HepG2 (cell line): Measurements from ENCODE around the gene CBX2. TPM values are rescaled to one million over a fixed set of nuclear protein-coding genes. Genes with fewer than 3 reads are reported as not detected.

Experiments
- ERF ChIP-seq: IDR thresholded peaks from 2 replicates; pipeline ENCODE4 v1.6.1; 2018; ENCODE audit warnings: missing biosample characterization, missing genetic modification reagents
- GATAD1 ChIP-seq: IDR thresholded peaks from 2 replicates; pipeline ENCODE4 v1.6.1; 2016; ENCODE audit warnings: missing genetic modification reagents, missing compliant biosample characterization
- IKZF1 ChIP-seq: fragments of 450-650 bp; IDR thresholded peaks from 2 replicates; pipeline ENCODE4 v1.7.1; 2016
- NONO ChIP-seq, 2 experiments: fragments of 450-650 bp in 1 of 2; sonication (generic) in 1 of 2; formaldehyde crosslinking in 1 of 2; IDR thresholded peaks in 1 of 2; conservative IDR thresholded peaks in 1 of 2; 2 replicates each; pipeline versions ENCODE4 v1.6.1 to v1.8.0; 2017 to 2022; ENCODE audit warnings: mild to moderate bottlenecking in 1 of 2, missing genetic modification reagents in 1 of 2, moderate library complexity in 1 of 2
- RAD21 ChIP-seq: fragments of 450-650 bp; formaldehyde crosslinking; IDR thresholded peaks from 2 replicates; pipeline ENCODE4 v1.5.0; 2020; ENCODE audit warnings: mild to moderate bottlenecking
- RBM22 ChIP-seq: fragments of 200-400 bp; formaldehyde crosslinking; optimal IDR thresholded peaks from 2 replicates; pipeline ENCODE3; 2017; ENCODE audit warnings: mild to moderate bottlenecking, low read length, moderate library complexity
- RFXANK ChIP-seq: IDR thresholded peaks from 2 replicates; pipeline ENCODE4 v1.6.1; 2016
- RORA ChIP-seq: sonication (generic); formaldehyde crosslinking; IDR thresholded peaks from 2 replicates; pipeline ENCODE4 v1.5.0; 2020; ENCODE audit warnings: mild to moderate bottlenecking, missing genetic modification reagents, moderate library complexity
- SMAD3 ChIP-seq: sonication (generic); formaldehyde crosslinking; IDR thresholded peaks from 2 replicates; pipeline ENCODE4 v1.4.0; 2020; ENCODE audit warnings: missing genetic modification reagents
- SP5 ChIP-seq: IDR thresholded peaks from 2 replicates; pipeline ENCODE4 v1.6.1; 2016; ENCODE audit warnings: low read depth, borderline replicate concordance
- TGIF2 ChIP-seq: IDR thresholded peaks from 2 replicates; pipeline ENCODE4 v1.6.1; 2016; ENCODE audit warnings: control low read depth, missing compliant biosample characterization
- ZBTB1 ChIP-seq: sonication (generic); formaldehyde crosslinking; IDR thresholded peaks from 2 replicates; pipeline ENCODE4 v1.4.0; 2020; ENCODE audit warnings: missing genetic modification reagents, borderline replicate concordance
- ZFP36 ChIP-seq: fragments of 150-350 bp; IDR thresholded peaks from 2 replicates; pipeline ENCODE4 v1.6.1; 2018; ENCODE audit warnings: borderline replicate concordance, low read length, low read depth; ENCODE audit not compliant: partially characterized antibody
- ZKSCAN5 ChIP-seq: sonication (generic); formaldehyde crosslinking; IDR thresholded peaks from 2 replicates; pipeline ENCODE4 v1.5.1; 2020; ENCODE audit warnings: mild to moderate bottlenecking, missing genetic modification reagents
- ZNF12 ChIP-seq: sonication (generic); formaldehyde crosslinking; IDR thresholded peaks from 2 replicates; pipeline ENCODE4 v1.5.0; 2020; ENCODE audit warnings: missing genetic modification reagents
- ZNF160 ChIP-seq: sonication (generic); formaldehyde crosslinking; IDR thresholded peaks from 2 replicates; pipeline ENCODE4 v1.8.0; 2022; ENCODE audit warnings: mild to moderate bottlenecking, inconsistent platforms, missing genetic modification reagents
- ZNF441 ChIP-seq: sonication (generic); formaldehyde crosslinking; IDR thresholded peaks from 2 replicates; pipeline ENCODE4 v1.7.0; 2021; ENCODE audit warnings: missing genetic modification reagents, borderline replicate concordance
- ZNF703 ChIP-seq: sonication (generic); formaldehyde crosslinking; IDR thresholded peaks from 2 replicates; pipeline ENCODE4 v1.5.1; 2020; ENCODE audit warnings: missing genetic modification reagents, mild to moderate bottlenecking, moderate library complexity, borderline replicate concordance
- ZNF776 ChIP-seq: sonication (generic); formaldehyde crosslinking; IDR thresholded peaks from 2 replicates; pipeline ENCODE4 v1.4.0; 2020; ENCODE audit warnings: mild to moderate bottlenecking, missing genetic modification reagents
- polyA plus RNA-seq, 8 experiments: library from polyadenylated mRNA; depleted of rRNA in 3 of 8; stranded (reverse) in 7 of 8; unstranded in 1 of 8; fragments of >200 nt; fragmentation: Illumina TruSeq in 4 of 8; extraction: Trizol in 4 of 8; gene quantifications; 2 replicates each; pipeline versions ENCODE4 v1.2.1 to v1.2.3, GENCODE V29; 2011 to 2016; ENCODE audit warnings: low read depth in 4 of 8, missing spikeins in 1 of 8, mixed read lengths in 1 of 8; ENCODE audit not compliant: insufficient read depth in 1 of 8
- total RNA-seq, 5 experiments: library from RNA; depleted of rRNA; stranded (reverse); fragments of >200 nt; fragmentation: Illumina TruSeq; extraction: Trizol; gene quantifications; 2 replicates each; pipeline ENCODE4 v1.2.3, GENCODE V29; 2016; ENCODE audit warnings: low read depth in 1 of 5
- TF ChIP-seq, protein P1 (sequence below): sonication (generic); formaldehyde crosslinking; IDR thresholded peaks from 2 replicates; pipeline ENCODE4 v1.5.0; 2020; ENCODE audit warnings: mild to moderate bottlenecking, missing genetic modification reagents
- TF ChIP-seq, protein P2 (sequence below): sonication (generic); formaldehyde crosslinking; IDR thresholded peaks from 2 replicates; pipeline ENCODE4 v1.8.0; 2023; ENCODE audit warnings: mild to moderate bottlenecking, missing genetic modification reagents
- TF ChIP-seq, protein P3 (sequence below): IDR thresholded peaks from 2 replicates; pipeline ENCODE4 v1.6.1; 2016; ENCODE audit warnings: control low read depth
- TF ChIP-seq, protein P4 (sequence below): sonication (generic); formaldehyde crosslinking; IDR thresholded peaks from 2 replicates; pipeline ENCODE4 v1.5.1; 2020; ENCODE audit warnings: missing genetic modification reagents, mild to moderate bottlenecking, borderline replicate concordance
- TF ChIP-seq, protein P5 (sequence below): sonication (generic); formaldehyde crosslinking; IDR thresholded peaks from 2 replicates; pipeline ENCODE4 v1.9.0; 2022; ENCODE audit warnings: missing genetic modification reagents, mild to moderate bottlenecking, borderline replicate concordance

Gene CBX2
- total and polyA plus RNA-seq, 2 of the 13 experiments (the other 11 are each of a cell fraction or from before 2014, with no cell fraction given), result 14.5 to 31.1 TPM

DNA sequence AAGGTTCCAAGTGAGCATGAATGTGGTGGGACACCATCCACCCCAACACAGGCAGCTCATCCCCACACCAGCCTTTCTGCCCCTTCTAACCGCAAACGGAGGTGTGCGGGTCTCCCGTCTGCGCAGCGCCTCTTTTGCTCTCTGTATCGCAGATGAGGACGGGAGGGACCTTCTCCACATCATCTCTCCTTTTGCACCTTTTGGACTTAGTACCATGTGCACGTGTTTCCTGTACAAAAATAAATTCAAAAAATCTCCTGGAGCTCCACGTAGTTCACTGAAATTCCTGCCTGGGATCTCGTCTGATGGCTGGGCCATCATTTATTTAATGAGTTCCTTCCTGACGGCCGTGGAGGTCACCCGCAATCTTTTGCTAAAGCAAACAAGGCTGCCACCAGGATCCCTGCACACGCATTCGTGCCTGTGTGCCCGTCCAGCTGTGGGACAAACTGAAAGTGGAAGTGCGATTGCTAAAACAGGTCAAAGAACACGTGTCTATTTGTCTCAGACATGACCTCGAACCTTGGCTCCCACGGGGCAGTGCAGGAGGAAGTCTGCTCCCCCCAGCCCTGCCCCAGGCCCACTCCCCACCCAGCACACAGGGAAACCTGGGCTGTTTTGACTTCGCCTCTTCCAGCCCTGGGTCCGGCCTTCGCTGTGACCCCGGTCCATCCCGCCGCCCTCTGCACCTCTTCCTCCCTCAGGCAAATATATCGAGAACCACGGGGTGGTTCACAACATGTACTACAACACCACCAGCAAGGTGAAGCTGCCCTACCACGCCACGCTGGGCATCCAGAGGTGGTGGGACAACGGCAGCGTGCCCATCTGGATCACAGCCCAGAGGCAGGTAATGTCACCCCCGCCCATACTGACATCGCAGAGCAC is 44.9 kb upstream of the CBX2 start (continued):
- TF ChIP-seq, protein P1, sequence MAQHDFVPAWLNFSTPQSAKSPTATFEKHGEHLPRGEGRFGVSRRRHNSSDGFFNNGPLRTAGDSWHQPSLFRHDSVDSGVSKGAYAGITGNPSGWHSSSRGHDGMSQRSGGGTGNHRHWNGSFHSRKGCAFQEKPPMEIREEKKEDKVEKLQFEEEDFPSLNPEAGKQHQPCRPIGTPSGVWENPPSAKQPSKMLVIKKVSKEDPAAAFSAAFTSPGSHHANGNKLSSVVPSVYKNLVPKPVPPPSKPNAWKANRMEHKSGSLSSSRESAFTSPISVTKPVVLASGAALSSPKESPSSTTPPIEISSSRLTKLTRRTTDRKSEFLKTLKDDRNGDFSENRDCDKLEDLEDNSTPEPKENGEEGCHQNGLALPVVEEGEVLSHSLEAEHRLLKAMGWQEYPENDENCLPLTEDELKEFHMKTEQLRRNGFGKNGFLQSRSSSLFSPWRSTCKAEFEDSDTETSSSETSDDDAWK, result no peak
- TF ChIP-seq SP5 (no peak), RAD21 (CRISPR knock-in tag) (no peak), IKZF1 (no peak), ZNF703 (CRISPR knock-in tag) (no peak), ZNF12 (CRISPR knock-in tag) (0 out of 2 replicates have a peak, but pooled peaks have one; percentile 42), NONO (IDR thresholded peaks at IDR 0.05) (no peak), NONO (CRISPR knock-in tag; conservative IDR thresholded peaks at IDR 0.05) (peak; percentile 80), ZBTB1 (CRISPR knock-in tag) (no peak), ZNF441 (no peak), TGIF2 (CRISPR knock-in tag) (peak; percentile 47; the same call in 1 of the 2 replicates), RBM22 (no peak), RORA (CRISPR knock-in tag) (no peak), ERF (CRISPR knock-in tag) (peak; percentile 78; the same call in 1 of the 2 replicates), ZNF160 (CRISPR knock-in tag) (0 out of 2 replicates have a peak, but pooled peaks have one; percentile 39), ZNF776 (CRISPR knock-in tag) (no peak), GATAD1 (peak; percentile 24; the same call in 1 of the 2 replicates), ZKSCAN5 (CRISPR knock-in tag) (no peak), SMAD3 (CRISPR knock-in tag) (0 out of 2 replicates have a peak, but pooled peaks have one; percentile 18), RFXANK (CRISPR knock-in tag) (no peak), ZFP36 (no peak)
- TF ChIP-seq, protein P2, sequence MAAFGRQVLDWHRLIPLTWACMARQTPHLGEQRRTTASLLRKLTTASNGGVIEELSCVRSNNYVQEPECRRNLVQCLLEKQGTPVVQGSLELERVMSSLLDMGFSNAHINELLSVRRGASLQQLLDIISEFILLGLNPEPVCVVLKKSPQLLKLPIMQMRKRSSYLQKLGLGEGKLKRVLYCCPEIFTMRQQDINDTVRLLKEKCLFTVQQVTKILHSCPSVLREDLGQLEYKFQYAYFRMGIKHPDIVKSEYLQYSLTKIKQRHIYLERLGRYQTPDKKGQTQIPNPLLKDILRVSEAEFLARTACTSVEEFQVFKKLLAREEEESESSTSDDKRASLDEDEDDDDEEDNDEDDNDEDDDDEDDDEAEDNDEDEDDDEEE (CRISPR knock-in tag), result peak; percentile 63; the same call in 1 of the 2 replicates
- TF ChIP-seq, protein P3, sequence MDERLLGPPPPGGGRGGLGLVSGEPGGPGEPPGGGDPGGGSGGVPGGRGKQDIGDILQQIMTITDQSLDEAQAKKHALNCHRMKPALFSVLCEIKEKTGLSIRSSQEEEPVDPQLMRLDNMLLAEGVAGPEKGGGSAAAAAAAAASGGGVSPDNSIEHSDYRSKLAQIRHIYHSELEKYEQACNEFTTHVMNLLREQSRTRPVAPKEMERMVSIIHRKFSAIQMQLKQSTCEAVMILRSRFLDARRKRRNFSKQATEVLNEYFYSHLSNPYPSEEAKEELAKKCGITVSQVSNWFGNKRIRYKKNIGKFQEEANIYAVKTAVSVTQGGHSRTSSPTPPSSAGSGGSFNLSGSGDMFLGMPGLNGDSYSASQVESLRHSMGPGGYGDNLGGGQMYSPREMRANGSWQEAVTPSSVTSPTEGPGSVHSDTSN (CRISPR knock-in tag), result no peak
- TF ChIP-seq, protein P4, sequence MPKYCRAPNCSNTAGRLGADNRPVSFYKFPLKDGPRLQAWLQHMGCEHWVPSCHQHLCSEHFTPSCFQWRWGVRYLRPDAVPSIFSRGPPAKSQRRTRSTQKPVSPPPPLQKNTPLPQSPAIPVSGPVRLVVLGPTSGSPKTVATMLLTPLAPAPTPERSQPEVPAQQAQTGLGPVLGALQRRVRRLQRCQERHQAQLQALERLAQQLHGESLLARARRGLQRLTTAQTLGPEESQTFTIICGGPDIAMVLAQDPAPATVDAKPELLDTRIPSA, result no peak
- TF ChIP-seq, protein P5, sequence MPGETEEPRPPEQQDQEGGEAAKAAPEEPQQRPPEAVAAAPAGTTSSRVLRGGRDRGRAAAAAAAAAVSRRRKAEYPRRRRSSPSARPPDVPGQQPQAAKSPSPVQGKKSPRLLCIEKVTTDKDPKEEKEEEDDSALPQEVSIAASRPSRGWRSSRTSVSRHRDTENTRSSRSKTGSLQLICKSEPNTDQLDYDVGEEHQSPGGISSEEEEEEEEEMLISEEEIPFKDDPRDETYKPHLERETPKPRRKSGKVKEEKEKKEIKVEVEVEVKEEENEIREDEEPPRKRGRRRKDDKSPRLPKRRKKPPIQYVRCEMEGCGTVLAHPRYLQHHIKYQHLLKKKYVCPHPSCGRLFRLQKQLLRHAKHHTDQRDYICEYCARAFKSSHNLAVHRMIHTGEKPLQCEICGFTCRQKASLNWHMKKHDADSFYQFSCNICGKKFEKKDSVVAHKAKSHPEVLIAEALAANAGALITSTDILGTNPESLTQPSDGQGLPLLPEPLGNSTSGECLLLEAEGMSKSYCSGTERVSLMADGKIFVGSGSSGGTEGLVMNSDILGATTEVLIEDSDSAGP (CRISPR knock-in tag), result peak; percentile 56; the same call in 1 of the 2 replicates
